HG02840 (cell line): ENCODE results near the gene SLC19A2.
"Not testable (repeated sequence)": the region's sequence is repeated elsewhere in the genome, so short reads cannot be mapped to it uniquely, and the experiment has no call there.

Experiments used
- ATAC-seq: cut with Tn5 transposase; IDR thresholded peaks from one replicate; pipeline ENCODE4 v1.9.1; 2021; ENCODE audit warnings: mild to moderate bottlenecking, moderate library complexity, moderate number of reproducible peaks; ENCODE audit not compliant: unreplicated experiment, low FRiP score

Gene SLC19A2

DNA sequence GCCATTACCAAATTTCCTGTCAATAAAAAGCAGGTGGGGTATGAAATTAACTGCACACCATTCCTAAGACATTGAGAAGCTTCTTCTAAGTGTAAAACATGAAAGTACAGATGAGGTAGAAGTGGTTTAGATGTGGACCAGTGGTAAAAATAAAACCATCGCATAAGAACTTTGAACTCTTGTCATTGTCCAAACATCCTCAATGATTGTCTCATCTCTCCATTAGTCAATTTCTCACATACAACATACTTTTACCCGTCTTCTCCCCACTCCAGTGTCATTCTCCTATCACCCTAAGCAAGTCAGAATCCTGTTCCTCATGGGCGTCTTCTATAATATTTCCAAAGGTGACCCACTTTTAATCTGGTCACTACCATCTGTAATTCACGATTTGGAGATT, 24.3 kb upstream of the SLC19A2 start:
- no peak for ATAC-seq

DNA sequence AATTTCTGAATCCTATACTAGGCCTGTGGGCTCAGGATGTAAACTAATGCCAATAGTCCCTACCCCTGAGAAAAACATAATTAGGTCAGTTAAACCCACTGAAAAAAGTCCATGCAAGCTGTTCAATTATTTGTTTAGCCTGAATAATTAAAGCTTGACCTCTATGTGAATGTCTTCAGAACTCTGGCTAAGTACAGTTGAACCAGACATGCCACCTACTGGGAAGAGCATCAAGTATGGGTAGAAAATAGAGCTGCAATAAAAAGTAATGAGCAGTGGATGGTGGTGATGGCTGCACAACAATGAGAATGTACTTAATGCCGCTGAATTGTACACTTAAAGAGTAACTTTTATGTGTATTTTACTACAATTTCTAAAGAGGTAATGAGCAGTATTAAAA, 23.6 kb upstream of the SLC19A2 start:
- no peak for ATAC-seq

DNA sequence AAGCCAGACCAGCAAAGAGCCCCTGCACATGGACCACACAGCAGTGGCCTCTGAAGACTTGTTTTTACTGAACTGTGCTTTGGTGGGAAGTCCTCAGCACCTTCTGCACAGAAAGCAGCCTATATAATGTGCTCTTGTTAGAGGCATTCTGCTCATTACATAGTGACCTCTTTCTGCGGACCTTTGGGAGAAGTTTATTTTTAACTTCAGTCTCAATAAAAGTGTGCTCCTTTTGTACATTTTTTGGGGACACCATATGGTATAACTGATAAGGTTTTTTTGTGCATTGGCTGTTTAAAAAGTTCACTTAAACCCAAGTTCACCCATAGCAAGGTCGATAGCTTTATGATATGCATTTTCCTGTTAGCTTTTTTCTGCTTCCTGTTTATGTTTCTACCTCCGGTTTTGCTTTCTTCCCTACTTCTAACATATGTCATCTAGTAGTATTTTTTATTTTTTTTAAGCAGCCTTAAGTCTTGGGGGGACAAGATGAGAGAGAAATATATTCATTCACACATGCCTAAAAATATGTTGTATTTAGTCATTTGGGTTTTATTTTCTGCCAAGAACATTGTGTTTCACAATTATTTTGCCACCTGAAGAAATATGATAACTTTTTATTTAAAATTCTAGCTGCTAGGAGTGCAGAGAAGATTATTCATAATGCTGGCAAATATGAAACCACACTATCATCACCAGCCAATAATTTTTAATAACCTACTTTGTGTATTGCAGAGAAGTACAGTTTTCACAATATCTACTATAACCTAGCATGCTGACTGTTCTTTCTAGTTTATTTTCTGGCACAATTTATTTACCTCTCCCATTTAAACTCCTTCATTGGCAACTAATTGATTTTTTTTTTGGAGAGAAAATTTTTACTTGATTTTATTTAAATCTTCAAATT, 22.9 kb upstream of the SLC19A2 start:
- no peak for ATAC-seq

DNA sequence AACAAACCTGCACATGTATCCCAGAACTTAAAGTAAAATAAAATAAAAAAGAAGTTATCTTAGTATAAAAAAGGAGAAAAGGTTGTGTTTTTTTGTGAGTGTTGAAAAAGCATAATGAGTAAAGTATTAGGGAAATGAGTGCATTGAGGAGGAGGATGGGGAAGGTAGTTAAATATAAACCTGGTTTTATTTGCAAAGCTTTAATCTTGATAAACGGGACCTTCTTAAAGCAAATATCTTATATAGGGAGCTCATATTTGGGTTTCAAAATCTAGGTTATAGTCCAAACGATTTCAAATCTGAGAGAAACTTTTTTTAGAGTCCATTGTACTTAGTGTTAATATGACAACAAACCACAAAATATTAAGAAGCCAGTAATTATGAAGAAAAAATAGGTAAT, 21.7 kb upstream of the SLC19A2 start:
- no peak for ATAC-seq

DNA sequence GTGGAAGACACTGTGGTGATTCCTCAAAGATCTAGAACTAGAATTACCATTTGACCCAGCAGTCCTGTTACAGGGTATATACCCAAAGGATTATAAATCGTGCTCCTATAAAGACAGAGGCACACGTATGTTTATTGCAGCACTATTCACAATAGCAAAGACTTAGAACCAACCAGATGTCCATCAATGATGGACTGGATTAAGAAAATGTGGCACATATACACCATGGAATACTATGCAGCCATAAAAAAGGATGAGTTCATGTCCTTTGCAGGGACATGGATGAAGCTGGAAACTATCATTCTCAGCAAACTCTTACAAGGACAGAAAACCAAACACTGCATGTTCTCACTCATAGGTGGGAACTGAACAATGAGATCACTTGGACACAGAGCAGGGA, 17.9 kb upstream of the SLC19A2 start:
- ATAC-seq, result not testable (repeated sequence)

DNA sequence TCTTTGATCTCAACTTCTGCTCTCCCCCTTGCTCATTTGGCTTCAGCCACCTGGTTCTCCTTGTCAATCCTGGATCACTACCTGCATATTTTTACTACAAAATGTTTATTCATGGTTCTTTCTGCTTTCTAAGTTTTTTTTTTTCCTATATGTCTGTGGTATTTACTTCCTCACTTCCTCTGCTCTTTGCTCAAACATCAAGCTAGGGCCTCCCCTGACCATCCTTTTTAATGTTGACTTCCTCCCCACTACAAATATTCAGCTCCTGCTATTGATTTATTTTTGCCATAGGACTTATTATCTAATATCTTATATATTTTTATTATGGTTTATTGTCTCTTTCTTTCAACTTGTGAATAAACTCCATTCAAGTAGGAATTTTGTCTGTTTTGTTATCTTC, 14.1 kb upstream of the SLC19A2 start:
- ATAC-seq, result no peak

DNA sequence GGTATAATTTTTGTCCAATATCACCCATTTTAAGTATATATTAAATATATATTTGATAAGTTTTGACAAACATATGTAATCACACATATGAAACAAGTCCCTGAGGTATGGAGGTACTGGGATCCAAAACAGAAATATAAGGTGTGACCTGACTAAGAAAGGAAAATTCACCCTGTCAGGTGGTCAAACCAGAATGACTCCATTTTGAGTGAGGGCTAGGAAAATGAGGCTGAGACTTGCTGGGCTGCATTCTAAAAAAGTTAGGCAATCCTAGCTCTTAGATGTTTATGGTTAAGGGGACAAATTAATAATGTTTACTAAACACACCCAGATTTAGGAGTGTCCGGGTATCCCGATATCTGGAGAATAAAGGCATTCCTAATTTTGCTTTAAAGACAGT, 11.6 kb upstream of the SLC19A2 start:
- ATAC-seq, result no peak

DNA sequence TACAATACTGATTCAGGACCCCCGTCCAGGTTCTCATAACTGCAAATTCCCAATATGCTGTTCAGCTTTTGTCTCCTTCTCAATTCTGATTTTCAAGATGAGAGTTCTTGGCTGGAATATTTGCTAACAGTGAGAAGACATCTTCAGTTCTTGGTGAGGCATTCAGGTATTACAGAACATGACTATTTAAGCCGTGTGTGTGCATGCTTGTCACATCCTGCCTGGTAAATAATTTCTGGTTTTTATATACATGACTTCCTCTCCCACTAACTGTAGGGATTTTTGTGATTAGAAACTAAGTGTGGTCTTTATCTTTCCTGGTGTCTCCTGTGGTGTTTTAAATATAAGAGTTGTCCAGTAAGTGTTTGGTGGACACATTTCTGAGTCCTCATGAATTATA, 10.2 kb upstream of the SLC19A2 start:
- ATAC-seq, result no peak

DNA sequence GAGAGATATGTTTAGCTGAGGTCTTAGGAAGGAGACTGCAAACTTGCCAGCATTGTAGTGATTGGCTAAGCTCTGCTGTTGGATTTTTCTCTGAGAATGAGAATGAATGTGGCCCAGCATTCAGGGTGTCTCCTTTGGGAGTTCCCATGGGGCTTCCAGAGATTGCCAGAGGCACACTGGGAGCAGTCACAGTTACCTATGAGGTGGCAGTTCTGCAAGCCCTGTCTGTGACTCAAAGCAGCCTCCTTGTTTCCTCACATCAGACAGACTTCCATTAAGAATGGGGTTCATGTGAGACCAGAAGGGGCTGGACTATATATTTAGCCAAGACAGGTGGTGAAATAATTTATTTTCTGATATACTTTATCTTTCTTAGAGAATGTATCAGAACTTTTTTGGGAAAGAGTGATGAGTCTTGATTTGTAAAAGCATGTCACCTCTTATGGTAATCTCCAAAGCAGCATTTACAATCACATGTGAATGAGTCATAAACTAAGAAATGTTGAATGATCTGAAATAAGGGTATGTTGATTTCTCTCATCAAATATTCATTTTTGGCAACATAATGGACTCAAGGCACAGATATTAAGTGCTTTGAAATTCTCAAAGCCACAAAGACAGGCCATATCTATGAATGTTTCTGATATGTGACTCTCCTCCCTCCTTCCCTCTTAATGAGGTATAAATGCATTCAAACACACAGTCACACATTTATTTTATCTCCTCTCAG, 9.5 kb upstream of the SLC19A2 start:
- no peak for ATAC-seq

DNA sequence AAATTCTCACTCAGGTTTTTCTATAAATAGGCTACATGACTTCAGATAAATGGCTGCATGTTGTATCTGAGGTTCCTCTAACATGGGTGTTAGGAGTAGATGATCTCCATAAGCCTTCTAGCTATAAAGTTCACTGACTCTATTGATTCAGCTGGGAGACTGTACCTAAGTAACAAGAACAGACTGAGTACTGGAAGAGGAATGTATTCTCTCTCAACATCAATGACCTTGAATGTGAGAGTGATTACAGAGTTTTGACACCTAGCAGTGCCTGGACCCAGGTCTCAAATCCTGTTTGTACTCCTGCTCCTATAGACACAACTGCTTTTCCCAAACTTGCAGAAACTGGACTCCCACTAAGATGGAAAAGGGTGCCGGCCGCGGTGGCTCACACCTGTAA, 8.6 kb upstream of the SLC19A2 start:
- ATAC-seq, result no peak

DNA sequence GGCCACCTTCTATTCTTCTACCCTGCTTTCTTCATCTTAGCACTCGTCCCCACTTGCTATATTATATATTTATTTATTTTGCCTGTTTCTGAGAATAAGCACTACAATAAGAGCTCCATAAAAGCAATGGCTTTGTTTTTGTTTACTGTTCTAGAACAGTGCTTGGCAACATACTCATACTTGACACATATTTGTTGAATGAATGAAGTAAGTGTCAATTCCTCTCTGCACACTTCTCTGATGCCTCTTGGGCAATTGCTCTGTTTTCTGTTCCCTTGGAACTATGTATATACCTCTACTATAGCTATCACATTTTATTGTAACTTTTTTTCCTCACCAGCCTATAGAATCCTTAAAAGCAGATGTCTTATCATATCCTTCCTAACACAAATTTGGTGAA, 7.5 kb upstream of the SLC19A2 start:
- ATAC-seq, result no peak

DNA sequence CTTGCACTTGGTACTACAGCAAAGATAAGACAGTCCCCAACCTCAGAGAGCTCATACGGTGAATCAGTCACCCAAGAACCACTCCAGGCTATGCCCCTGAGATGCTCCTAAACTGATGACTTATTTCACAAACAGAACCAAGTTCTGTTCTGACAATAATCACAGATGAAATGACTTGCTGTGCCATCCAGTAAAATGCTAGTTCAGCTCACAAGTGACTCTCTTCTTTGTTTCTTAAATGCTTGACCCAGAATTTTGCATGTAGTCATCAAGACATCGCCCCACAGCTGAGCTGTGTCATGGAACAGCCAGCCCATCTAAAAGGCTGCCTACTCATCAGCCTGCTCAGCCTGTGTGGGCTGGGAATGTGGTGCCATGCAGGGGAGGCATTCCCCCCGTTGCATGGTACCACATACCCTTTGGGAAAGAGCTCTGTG, 6.1 kb upstream of the SLC19A2 start:
- peak; percentile 56 for ATAC-seq

DNA sequence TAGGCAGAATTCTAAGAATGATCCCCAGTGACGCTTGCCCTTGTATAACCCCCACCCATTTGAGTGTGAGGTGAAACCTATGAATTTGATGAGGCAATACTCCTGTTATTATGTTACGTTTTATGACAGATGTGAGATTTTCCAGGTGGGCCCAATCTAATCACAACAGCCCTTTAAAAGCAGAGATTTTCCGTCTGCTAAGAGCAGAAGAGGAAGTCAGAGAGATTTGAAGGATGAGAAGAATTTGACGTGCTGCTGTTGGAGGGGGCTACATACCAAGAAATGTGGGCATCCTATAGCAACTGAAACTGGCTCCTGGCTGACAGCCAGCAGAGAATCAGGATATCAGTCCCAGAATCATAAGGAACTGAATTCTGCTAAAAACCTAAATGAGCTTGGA, 2.4 kb upstream of the SLC19A2 start:
- ATAC-seq, result no peak

DNA sequence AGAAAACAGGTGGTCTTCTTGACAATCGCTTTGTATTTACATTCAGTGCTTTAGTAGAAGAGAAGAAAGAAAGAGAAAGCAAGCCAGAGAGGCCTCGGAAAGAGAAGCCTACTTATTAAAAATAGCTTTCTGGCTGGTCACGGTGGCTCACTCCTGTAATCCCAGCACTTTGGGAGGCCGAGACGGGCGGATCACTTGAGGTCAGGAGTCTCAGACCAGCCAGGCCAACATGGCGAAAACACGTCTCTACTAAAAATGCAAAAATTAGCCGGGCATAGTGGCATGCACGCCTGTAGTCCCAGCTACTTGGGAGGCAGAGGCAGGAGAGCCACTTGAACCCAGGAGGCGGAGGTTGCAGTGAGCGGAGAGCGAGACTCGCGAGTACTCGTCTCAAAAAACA, 1.8 kb upstream of the SLC19A2 start:
- ATAC-seq, result no peak

DNA sequence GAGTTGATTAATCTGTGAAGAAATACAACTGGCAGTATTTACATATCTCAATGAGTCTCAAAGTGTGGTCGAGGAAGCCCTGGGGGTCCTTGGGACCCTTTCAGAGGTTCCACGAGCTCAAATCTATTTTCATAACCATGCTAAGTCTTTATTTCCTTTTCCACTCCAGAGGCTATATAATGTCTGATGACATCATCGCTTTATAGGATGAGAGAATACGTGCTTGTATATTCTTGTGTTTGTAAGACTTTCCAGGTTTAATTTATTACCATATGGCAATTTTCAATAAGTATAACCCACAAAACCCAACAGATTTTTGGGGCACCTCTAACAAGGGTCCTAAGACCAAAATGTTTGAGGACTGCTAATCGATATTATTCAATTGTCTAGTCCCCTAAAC, 1.4 kb upstream of the SLC19A2 start:
- no peak for ATAC-seq

DNA sequence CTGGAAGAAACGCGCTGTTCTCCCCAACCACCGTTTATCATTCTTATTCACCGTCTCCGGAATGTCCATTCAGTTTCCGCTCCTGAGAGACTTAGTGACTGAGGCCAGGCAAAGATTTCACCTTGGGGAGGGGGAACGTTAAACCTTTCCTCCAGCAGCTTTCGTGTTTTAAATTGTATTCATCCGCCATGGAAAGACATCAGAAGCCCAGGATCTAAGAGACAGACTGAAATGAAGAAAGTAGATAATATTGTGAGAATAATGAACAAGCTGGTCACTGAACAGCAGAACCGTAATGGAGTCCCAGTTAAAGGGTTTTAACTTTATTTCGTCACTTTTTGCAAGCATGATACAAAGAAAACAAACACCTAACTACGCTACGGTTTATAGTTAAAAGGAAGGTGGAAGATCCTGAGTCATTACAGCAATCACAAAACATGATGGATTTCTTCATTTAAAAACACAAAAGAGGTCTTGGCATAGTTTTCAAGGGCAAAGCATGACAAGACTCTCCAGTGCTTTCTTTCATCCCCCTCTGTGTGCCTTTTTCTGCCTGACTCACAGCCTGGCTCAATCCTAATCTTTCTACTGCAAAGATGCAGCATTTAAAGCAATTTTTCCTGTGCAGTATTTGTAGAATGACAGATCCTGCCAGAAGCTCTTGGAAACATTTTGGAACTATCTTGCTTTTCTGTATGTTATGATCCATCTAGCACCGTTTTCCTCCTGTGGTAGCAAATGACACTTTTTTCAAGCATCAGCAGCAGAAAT, 722 bp upstream of the SLC19A2 start:
- no peak for ATAC-seq

DNA sequence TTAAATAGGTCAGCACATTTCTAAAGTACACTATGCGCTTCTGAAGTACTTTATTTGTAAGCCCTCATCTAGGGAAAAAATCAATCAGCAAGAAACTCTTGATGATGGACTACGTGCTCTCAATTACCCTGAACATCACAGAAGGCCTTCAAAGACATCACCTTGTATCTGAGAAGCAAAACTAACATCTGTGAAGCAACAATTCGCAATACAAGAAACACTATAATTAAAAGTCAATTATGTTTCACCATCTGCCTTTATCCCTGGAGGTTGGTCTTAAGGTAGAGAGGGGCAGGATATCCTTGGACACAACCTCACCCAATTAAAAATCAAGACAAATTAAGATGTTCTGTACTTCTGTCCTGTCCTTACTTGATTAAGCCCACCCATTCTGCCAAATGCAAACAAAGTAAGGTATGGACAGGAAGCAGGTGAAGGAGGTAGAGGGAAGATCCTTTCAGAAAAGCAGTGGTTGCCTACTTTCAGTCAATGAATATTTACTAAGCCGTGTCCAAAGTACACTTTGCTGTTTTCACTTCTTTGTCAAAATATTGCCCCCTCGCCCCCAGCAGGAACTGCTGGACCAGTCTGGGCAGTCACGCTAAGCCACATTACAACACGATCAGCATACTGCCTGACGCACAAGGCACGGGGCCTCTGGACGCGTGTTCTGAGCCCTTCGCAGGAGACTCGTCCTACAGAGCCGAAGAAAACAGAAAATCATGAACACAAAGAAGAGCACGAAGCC, 887 bp downstream of the SLC19A2 start:
- peak; percentile 7 for ATAC-seq

DNA sequence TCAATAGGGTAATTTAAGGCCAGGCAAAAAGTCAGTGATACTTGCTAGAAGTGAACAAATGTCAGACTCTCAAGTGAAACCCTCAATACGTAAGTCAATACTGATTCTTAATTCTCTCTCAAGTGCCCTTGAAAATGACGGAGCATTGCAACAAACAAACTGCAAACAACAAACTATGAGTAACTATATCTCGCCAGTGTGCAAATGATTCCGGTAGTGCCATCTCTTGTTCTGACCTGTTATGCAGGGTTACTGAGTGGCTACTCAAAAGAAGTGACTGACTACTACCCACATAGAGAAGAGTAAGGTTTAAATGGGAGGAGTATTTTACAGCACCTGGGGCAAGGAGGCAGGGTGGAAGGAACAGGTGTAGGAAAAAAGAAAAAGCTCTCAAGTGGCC, 1.6 kb downstream of the SLC19A2 start:
- no peak for ATAC-seq

DNA sequence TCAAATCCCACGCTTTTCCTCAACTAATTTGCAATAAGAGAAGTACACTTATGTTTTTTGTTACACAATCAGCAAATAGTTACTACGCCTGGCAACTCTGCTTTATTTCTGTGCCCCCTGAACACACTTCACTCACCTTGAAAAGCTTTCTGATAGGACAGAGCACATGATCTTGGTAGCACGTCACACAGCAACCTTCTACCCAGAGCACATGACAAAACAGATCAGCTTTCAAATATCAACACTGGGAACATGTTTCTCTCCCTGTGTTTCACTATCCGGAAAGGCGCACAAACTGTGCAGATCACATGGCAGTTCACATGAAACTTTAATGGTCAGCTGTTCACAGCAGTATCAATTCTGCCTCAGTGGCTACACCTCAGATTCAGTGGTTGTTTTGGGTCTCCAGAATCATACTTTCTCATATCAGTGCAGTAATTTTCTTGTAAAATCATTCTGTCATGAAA, 2.2 kb downstream of the SLC19A2 start:
- no peak for ATAC-seq

DNA sequence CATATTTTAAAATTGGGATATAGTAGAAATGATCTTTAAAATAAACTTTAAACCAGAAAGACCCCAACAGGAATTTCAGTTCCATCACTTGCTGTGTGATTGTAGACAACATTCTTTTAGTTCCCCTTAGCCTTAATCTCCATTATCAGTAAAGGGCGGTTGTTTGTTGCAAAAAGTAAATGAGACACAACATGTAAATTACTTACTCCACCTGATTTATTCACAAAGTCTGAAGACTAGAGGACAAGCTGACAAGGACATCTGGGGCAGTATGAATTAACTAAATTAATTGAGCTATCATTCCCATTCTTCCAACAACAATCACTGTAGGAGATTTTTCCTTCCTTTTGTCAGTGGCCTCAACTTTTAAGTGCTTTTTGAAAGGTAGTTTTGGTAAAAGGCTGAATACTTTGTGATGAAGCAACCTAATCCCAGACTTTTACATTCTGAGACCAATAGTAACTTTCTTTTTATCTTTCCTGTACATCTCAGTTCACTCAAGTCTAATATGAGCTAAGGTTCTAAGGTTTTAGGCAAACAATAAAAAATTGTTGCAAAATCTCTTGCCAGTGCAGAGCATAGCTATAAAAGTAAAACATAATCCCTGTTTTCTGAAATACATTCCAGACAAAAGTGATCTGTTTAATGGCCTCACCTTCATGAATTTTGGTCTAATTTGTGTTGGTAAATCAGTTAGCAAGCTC, 6.2 kb downstream of the SLC19A2 start:
- ATAC-seq, result no peak
